GM19452 (cell line): ENCODE measurements around the gene CMAS.
"Not testable (repeated sequence)": the region's sequence is repeated elsewhere in the genome, so short reads cannot be mapped to it uniquely, and the experiment has no call there.

ENCODE experiments used
- ATAC-seq: cut with Tn5 transposase; IDR thresholded peaks from one replicate; pipeline ENCODE4 v1.9.1; 2021; ENCODE audit not compliant: unreplicated experiment

CMAS gene

GRCh38 chr12:22046968-22047390 is 961 bp downstream of the CMAS start:
- no peak for ATAC-seq

GRCh38 chr12:22047494-22047893 is 1.5 kb downstream of the CMAS start:
- ATAC-seq, result no peak

- no peak for ATAC-seq
Measured at GRCh38 chr12:22048351-22049041, 2.5 kb downstream of the CMAS start.

- no peak for ATAC-seq
Measured at GRCh38 chr12:22050078-22050477, 4.1 kb downstream of the CMAS start.

DNA sequence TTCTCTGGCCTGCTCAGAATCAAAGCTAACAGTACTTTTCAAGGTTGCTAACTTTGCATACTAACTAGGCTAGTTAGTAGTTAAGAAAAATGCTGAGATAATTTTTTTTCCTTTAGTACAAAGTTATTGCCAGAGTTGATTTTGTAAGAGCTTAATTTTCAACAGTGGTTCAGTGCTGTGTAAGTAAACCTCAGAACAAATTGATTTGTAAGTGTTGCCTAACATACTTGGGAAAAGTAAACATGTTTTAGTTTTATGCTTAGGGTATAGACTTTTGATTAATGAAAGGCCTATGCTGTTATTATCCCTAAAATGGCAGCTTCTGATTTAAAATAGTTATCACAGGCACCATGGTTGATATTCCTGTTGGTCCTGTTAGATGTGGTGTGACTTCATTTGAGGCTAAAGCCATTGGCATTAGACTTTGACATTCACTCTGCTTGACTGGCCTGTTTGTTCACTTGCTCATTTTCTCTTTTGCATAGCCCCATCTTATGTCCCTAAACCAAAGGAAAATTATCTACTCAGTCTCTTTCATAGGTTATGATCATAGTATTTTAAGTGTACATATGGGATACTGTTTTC is 5.2 kb downstream of the CMAS start:
- ATAC-seq, result no peak

GRCh38 chr12:22052994-22053393 is 7.0 kb downstream of the CMAS start:
- ATAC-seq, result not testable (repeated sequence)

GRCh38 chr12:22054155-22054554 is 8.1 kb downstream of the CMAS start:
- no peak for ATAC-seq

GRCh38 chr12:22056607-22057006 is 10.6 kb downstream of the CMAS start:
- ATAC-seq, result no peak

DNA sequence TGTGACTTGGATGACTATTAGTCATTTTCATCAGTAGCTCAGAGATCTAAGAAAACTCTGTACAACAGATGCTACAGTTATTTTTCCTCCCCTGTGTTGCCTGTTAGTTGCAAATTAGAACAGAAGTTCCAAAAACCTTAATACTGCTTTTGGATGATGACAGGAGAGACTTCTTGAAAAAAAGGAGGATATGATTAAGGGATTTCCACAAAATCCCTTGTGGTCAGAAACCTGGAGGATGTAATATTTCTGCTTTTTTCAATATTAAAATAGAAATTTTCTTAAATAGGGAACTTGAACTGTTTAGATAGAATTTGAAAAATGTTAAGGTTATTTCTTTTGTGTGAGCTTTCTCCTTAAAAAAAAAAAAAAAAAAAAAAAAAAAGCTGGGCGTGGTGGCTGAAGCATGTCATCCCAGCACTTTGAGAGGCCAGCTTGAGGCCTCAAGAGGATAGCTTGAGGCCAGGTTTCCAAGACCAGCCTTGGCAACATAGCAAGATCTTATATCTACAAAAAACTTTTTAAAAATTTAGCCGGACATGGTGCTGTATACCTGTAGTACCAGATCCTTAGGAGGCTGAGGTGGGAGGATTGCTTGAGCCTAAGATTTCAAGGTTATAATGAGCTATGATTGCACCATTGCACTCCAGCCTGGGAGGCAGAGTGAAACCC is 14.1 kb downstream of the CMAS start:
- no peak for ATAC-seq

- no peak for ATAC-seq
Measured at GRCh38 chr12:22064968-22065367, 18.9 kb downstream of the CMAS start.

DNA sequence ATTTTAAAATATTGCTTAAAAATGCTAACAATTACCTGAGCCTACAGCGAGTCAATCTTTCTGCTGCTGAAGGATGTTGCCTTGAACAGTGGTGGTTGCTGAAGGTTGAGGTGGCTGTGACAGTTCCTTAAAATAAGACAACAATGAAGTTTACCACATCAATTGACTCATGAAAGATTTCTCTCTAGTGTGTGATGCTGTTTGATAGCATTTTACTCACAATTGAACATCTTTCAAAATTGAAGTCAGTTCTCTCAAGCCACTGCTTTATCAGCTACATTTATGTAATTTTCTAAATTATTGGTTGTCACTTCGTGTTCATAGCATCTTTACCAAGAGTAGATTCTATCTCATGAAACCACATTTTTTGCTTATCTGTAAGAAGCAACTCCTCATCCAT is 20.3 kb downstream of the CMAS start:
- no peak for ATAC-seq

DNA sequence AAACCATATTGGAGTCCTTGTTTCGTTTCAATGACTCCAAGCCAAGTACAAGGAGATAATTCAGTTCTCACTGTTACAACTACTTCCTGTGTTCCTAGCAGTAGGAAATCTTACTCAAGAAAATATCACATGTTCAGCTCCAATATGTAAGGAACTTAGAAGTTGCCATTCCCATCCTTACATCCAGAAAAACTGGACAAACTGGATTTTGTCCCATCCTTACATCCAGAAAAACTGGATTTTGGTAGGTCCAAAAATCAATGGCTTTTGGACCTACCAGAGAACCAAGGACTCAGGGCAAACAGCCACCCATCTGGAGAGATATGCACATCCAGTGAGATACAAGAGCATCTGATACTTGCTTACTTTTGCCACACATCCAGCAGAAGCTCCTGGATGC is 23.8 kb downstream of the CMAS start:
- ATAC-seq, result no peak

DNA sequence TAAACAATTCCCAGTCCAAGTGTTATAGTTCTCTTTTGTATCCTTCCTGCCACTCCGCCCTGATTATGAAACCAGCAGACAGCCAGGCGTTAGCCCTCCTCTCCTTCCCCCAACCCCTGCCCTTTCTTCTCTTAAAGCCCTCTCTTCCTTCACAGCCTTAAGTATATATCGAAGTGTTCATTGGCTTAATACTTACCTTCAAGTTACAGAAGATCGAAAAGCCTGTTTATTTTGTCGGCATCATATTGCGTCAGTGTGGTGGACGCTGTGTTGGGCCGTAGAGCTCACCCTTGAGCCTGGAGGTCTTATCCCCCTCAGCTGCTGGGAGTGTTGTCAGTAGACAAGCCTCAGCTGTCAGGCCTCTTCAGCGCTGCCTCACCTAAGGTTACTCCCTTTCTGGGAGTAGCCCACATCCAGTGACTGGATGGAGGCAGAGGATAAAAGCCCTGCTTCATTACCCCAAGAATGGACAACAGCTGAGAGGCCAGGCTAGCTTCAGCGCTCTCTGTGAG is 36.2 kb downstream of the CMAS start:
- no peak for ATAC-seq

DNA sequence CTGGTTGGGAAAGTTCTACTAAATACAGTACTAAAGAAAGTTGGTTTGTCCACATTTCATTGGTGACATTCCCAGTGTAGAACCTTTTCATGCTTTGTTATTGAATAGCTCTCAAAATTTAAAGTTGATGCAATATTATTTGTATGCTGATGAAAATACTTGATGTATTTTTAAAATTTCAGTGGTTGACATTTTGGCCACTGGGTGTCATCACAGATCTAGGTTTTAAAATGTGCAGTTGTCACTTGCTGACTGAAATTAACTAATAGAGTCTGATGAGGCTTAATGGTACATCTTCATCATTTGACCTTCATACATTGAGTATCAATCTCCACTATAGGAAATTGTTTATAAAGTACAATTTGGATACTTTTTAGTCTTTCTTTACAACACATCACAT is 37.1 kb downstream of the CMAS start:
- ATAC-seq, result no peak

- no peak for ATAC-seq
Measured at GRCh38 chr12:22084852-22085251, 38.8 kb downstream of the CMAS start.

- ATAC-seq, result no peak
Measured at GRCh38 chr12:22088886-22089285, 42.9 kb downstream of the CMAS start.

- no peak for ATAC-seq
Measured at GRCh38 chr12:22089486-22089885, 43.5 kb downstream of the CMAS start.

- ATAC-seq, result not testable (repeated sequence)
Measured at GRCh38 chr12:22099062-22099461, 53.0 kb downstream of the CMAS start.

GRCh38 chr12:22100958-22101748 is 55.1 kb downstream of the CMAS start:
- ATAC-seq, result peak; percentile 72

GRCh38 chr12:22101749-22102243 is 55.8 kb downstream of the CMAS start:
- ATAC-seq, result peak; percentile 23

GRCh38 chr12:22103418-22103817 is 57.4 kb downstream of the CMAS start:
- no peak for ATAC-seq
